ENCODE measurements around the gene ACE. TPM values are rescaled to one million over a fixed set of nuclear protein-coding genes. Genes with fewer than 3 reads are reported as not detected.

Gene ACE
- total and polyA plus RNA-seq, 12 donors = 2.0 to 25.8 (median 12.0) TPM

DNA sequence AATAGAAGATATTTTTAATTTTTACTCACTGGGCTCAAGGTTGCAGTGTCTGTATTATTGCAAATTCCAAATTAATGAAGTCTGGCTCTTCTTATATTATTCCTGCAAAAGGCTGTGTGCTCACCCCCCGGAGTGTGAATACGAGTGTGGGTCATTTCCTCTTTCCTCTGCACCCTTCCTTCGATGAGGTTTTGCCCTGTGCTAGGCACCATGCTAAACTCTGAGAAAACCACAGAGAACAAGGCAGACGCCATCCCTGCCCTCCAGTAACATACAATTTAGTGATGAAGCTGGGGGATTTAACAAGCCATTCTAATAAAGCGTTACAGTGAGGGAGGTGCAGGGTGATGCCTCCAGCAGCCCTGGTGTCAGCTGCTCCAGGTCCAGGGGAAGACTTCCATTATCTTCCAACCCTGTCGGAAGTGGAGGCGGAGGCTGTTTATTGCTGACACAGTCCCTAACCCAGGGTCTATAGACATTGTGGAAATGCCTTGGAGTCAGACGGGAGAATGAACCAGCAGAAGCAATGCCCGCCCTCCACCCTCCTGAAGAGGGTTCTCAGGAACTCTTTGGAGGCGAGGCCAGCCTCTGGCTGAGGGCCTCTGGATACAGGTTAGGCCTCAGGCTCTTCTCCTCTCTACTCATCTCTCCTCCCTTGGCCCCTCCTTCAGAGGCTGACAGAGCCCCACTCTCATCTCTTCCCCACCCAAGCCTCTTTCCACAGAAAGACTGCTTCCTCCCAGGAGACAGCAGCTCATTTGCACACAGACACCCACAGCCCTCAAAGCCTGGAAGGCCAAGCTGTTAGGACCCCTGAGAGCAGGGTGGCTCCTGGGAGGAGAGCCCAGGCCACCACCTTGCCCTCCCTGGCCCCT, 2.0 kb upstream of the ACE start:
- ATAC-seq = peak in 3 of 8 donors; percentile 3 to 17 (median 17)
- H3K4me1 ChIP-seq = peaks cover 13 to 63% (median 51%) of the 10 kb centered on the region in 9 donors
- peak overlapping the region in 1 of 10 donors; percentile 64 for H3K4me3 ChIP-seq
- H3K36me3 ChIP-seq = peaks cover 0 to 6% (median 0%) of the 10 kb centered on the region in 9 donors
- DNase-seq = no peak
- H3K27ac ChIP-seq = peak overlapping the region in 9 of 10 donors; percentile 39 to 84 (median 62)
- 56 to 63% methylated on average over 10 of the region's 10 CpGs for WGBS, 2 donors
- intact Hi-C loops (cut with DNase I) = loop anchor here in 8 of 10 donors (2.0 to 10.0 kb wide), 6 partner anchors 28 to 132 kb away; partner anchors contain the start of genes CYB561 (in 1 of the 8) and DCAF7 (in 1 of the 8)
- H3K27me3 ChIP-seq = peaks cover 0 to 40% (median 6%) of the 10 kb centered on the region in 7 donors
- no peaks in the 10 kb centered on the region for H3K9me3 ChIP-seq
- TF ChIP-seq, protein P1, sequence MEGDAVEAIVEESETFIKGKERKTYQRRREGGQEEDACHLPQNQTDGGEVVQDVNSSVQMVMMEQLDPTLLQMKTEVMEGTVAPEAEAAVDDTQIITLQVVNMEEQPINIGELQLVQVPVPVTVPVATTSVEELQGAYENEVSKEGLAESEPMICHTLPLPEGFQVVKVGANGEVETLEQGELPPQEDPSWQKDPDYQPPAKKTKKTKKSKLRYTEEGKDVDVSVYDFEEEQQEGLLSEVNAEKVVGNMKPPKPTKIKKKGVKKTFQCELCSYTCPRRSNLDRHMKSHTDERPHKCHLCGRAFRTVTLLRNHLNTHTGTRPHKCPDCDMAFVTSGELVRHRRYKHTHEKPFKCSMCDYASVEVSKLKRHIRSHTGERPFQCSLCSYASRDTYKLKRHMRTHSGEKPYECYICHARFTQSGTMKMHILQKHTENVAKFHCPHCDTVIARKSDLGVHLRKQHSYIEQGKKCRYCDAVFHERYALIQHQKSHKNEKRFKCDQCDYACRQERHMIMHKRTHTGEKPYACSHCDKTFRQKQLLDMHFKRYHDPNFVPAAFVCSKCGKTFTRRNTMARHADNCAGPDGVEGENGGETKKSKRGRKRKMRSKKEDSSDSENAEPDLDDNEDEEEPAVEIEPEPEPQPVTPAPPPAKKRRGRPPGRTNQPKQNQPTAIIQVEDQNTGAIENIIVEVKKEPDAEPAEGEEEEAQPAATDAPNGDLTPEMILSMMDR (IDR thresholded peaks at IDR 0.05) = no peak

- H3K27ac ChIP-seq = peak overlapping the region in 8 of 10 donors; percentile 46 to 84 (median 72)
- H3K27me3 ChIP-seq = peaks cover 0 to 40% (median 6%) of the 10 kb centered on the region in 7 donors
- no peak for ATAC-seq
- no peaks in the 10 kb centered on the region for H3K9me3 ChIP-seq
- peak overlapping the region in 8 of 10 donors; percentile 54 to 66 (median 61) for H3K4me3 ChIP-seq
- intact Hi-C loops (cut with DNase I) = loop anchor here in 8 of 10 donors (2.0 to 10.0 kb wide), 6 partner anchors 29 to 132 kb away; partner anchors contain the start of genes CYB561 (in 1 of the 8) and DCAF7 (in 1 of the 8)
- peaks cover 13 to 67% (median 52%) of the 10 kb centered on the region in 9 donors for H3K4me1 ChIP-seq
- 58 to 63% methylated on average over 28 of the region's 28 CpGs for WGBS, 2 donors
- TF ChIP-seq, protein P1 (IDR thresholded peaks at IDR 0.05) = no peak
- peaks cover 0 to 15% (median 0%) of the 10 kb centered on the region in 9 donors for H3K36me3 ChIP-seq
- DNase-seq = no peak
Measured at GRCh38 chr17:63475491-63476412, 1.1 kb upstream of the ACE start.

DNA sequence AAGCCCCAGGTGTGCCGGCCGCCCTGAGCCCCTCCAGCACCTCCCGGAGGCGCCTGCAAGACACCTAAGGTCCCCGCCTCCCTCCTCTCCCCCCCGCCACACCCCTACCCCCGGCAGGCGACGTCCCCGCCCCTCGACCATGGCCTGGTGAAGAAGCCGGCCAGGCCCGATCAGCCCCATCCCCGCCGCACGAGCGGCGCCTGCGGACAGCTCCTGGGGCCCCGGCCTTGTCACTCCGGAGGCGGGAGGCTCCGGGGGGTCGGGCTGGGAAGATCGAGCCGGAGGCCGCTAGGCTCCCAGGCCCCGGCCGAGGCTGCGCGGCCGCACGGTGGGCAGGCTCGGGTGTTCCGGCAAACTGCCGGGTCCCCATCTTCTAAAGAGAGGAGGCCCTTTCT, 405 bp upstream of the ACE start:
- Histone ChIP-seq H3K27ac (peak overlapping the region in 9 of 10 donors; percentile 38 to 84 (median 69)), H3K27me3 (peaks cover 0 to 40% (median 6%) of the 10 kb centered on the region in 7 donors), H3K36me3 (peaks cover 0 to 22% (median 0%) of the 10 kb centered on the region in 9 donors), H3K4me1 (peaks cover 13 to 70% (median 52%) of the 10 kb centered on the region in 9 donors), H3K9me3 (no peaks in the 10 kb centered on the region), H3K4me3 (peak overlapping the region; percentile 18 to 68 (median 61))
- intact Hi-C loops (cut with DNase I) = loop anchor here in 7 of 10 donors (5.0 to 10.0 kb wide), 5 partner anchors 34 to 131 kb away; partner anchors contain the start of gene DCAF7 (in 1 of the 7)
- DNase-seq (no peak), ATAC-seq (peak in 6 of 8 donors; percentile 1 to 11 (median 8))
- TF ChIP-seq, protein P1 (IDR thresholded peaks at IDR 0.05) = no peak
- WGBS, 2 donors = 5 to 6% methylated on average over 33 to 36 of the region's 36 CpGs
